Measurements from ENCODE around the gene PFDN6. TPM values are rescaled to one million over a fixed set of nuclear protein-coding genes. Genes with fewer than 3 reads are reported as not detected.
A peak's percentile ranks its signal among the peaks of the same experiment; 100 is the strongest.

Gene PFDN6
- polyA plus RNA-seq, 3 donors, result 47.0 to 131 (median 77.7) TPM

- 7 to 11% (median 10%) methylated on average over 21 of the region's 21 CpGs for WGBS, 3 donors
- no peak overlapping the region for H3K27ac ChIP-seq (ENCODE audit: low read depth, low read length)
Observed at GRCh38 chr6:33288141-33288920, 1.1 kb upstream of the PFDN6 start.

DNA sequence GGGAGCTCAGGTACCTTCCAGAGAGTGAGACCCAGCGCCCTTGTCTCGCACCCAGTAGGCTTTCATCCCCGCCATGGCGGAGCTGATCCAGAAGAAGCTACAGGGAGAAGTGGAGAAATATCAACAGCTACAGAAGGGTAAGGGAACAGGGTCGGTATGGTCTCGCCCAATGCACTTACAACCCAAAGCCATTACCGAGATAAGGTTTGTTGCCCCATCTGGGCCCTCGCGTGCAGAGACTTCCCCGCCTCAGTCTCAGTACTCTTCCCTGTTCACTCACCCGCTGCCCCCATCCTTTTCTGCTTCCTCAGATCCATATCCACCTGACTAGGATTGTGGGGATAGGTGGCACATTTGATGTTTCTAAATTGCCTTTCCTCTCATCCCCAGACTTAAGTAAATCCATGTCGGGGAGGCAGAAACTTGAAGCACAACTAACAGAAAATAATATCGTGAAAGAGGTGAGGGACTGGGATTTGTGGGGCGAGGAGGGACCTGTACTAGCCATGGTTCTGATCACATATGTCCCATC, 449 bp downstream of the PFDN6 start:
- WGBS, 3 donors, result 2 to 5% (median 4%) methylated on average over 14 of the region's 14 CpGs
- H3K27ac ChIP-seq (ENCODE audit: low read depth, low read length), result no peak overlapping the region

- H3K27ac ChIP-seq (ENCODE audit: low read depth, low read length), result no peak overlapping the region
- 65 to 71% (median 71%) methylated on average over 7 of the region's 7 CpGs for WGBS, 3 donors
Observed at GRCh38 chr6:33290459-33290858, 1.1 kb downstream of the PFDN6 start.

- no peak overlapping the region for H3K27ac ChIP-seq (ENCODE audit: low read depth, low read length)
- WGBS, 3 donors, result 83 to 87% (median 83%) methylated on average over 16 of the region's 16 CpGs
Observed at GRCh38 chr6:33292996-33293682, 3.7 kb downstream of the PFDN6 start.

- no peak overlapping the region for H3K27ac ChIP-seq (ENCODE audit: low read depth, low read length)
- WGBS, 3 donors, result 54 to 71% (median 68%) methylated on average over 10 of the region's 10 CpGs
Observed at GRCh38 chr6:33294086-33294823, 4.9 kb downstream of the PFDN6 start.

DNA sequence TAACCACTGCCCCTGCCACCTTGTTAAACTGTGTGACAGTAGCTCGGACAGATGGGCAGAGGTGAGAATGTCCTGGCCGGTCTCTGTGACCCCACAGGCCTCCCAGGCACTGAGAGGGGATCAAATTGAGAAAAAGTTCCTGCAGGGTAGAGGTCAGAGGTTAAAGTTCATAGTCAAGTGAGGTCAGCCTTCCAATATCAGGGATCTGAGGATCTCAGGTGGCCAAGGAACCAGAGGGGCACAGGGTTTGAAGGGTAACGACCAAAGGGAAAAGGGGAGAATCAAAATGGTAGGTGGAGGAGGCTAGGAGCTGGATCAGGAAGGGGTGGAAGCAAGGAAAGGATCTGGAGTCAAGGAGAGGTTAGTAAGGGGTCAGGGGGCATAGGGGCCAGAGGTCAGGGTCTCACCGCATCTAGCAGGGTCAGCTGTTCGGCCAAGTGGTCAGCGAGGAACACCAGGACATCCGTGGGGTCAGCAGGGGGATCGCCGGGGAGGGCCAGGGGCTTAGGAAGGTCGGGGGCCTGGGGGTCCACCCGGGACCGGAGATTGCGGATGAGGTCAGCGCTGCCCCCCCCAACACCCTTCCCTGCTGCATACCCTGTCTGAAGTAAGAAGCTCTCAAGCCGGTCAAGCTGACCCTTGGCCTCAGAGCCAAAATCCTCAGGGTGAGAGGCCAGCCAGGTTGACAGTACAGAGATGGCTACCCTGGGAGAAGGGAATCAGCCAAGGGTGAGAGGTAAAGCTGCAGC, 6.4 kb downstream of the PFDN6 start:
- H3K27ac ChIP-seq (ENCODE audit: low read depth, low read length), result no peak overlapping the region
- WGBS, 3 donors, result 86 to 90% (median 86%) methylated on average over 12 to 15 of the region's 15 CpGs

GRCh38 chr6:33296797-33297405, 7.5 kb downstream of the PFDN6 start:
- no peak overlapping the region for H3K27ac ChIP-seq (ENCODE audit: low read depth, low read length)
- WGBS, 3 donors, result 65 to 72% (median 68%) methylated on average over 12 of the region's 12 CpGs

DNA sequence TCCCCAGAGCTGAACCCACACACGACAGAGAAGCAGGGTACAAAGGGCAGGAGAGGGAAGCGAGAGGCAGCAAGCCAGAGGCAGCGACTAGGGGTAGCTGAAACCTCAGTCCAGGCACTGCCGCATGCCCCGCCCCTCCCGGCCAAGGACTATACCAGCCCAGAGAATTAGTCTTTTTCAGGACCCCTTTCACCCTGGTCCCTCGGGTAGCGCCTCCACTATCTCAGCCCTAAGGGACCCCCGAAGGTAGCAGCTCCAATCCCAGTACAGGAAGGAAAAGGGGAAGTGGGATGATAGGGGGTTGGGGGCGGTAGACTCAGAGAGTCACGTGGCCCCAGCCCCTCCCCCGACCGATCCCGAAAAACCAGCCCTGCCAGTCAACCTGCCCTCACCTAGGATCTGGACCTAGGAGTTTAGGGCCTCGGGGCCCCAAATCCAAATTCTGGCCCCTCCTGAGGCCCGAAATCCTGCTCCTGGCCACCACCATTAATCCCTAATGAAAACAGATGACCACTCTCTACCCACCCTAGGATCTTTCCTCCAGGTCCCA, 8.1 kb downstream of the PFDN6 start:
- no peak overlapping the region for H3K27ac ChIP-seq (ENCODE audit: low read depth, low read length)
- WGBS, 3 donors, result 6 to 15% (median 11%) methylated on average over 15 to 16 of the region's 16 CpGs

GRCh38 chr6:33297956-33298772, 8.8 kb downstream of the PFDN6 start:
- peak overlapping the region; percentile 92 for H3K27ac ChIP-seq (ENCODE audit: low read depth, low read length)
- WGBS, 3 donors, result 0 to 1% (median 1%) methylated on average over 37 to 42 of the region's 42 CpGs

DNA sequence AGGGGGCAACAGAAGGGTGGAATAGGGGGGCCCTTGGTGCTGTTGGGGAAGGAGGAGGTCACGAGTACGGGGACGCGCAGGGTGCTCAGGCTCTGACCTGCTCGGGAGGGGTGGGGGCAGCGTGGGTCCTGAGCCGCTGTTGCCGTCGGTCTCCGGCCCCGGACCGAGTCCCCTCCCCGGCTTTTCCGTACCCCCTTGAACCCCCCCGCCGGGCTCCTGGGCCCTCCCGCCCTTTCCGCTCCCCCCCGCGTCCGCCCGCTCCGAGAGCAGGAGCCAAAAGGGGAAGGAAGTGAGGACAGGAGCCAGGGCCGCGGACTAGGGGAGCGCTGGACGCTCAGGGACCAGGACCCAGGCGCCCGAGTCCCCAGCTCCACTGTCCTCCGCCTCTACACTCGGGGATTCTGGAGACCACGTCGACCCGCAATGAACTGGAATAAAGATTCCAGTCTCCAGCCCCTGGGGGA, 9.4 kb downstream of the PFDN6 start, which contains the start of gene RGL2:
Gene RGL2, minus strand, starts transcription at position 170 of the 464 bp plus-strand sequence. CDS start 332 bp downstream, outside the sequence.
- WGBS, 3 donors, result 0% methylated on average over 29 to 34 of the region's 34 CpGs
- peak within 1 kb of the TSS; percentile 92 for H3K27ac ChIP-seq (ENCODE audit: low read depth, low read length)

DNA sequence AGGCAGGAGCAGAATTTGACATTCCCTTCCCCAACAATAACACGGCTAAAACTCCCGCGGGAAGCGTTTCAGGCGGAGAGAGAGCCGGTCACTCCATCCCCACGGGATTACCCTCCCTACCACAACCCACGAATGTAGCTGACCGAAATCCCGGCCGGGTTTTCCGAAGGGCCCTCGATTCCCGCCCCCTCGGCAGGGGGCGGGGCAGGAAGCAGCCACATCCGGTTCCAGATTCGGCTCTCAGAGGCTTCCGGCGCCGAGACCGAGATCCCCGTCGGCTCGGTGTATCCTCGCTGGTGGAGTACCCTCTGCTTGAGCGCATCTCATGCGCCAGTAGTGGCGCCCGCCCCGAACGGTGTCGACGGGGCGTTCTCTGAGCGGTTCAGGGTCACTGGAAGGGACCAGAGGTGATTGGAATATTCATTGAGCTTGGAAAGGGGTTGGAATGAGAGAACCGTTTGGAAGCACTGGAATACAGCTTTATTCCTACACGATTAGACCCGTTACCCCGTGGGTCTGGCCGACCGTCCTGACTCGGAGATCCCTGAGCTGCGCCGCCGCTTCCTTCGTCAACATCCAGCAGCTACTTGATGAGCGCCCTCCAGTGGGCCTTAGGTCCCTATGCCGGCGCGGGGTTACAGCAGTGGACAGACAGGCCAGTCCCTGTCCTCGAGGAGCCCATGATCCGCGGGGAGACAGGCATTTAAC, 10.0 kb downstream of the PFDN6 start:
- 0% methylated on average over 54 of the region's 54 CpGs for WGBS, 3 donors
- H3K27ac ChIP-seq (ENCODE audit: low read depth, low read length), result peak overlapping the region; percentile 92

- no peak overlapping the region for H3K27ac ChIP-seq (ENCODE audit: low read depth, low read length)
- WGBS, 3 donors, result 84 to 92% (median 92%) methylated on average over 3 of the region's 3 CpGs
Observed at GRCh38 chr6:33301877-33302276, 12.5 kb downstream of the PFDN6 start.

GRCh38 chr6:33304216-33304615, 14.8 kb downstream of the PFDN6 start:
- WGBS, 3 donors, result 87 to 90% (median 90%) methylated on average over 14 to 16 of the region's 16 CpGs
- H3K27ac ChIP-seq (ENCODE audit: low read depth, low read length), result no peak overlapping the region

GRCh38 chr6:33305052-33305451, 15.7 kb downstream of the PFDN6 start:
- H3K27ac ChIP-seq (ENCODE audit: low read depth, low read length), result no peak overlapping the region
- 63 to 89% (median 86%) methylated on average over 8 of the region's 8 CpGs for WGBS, 3 donors

DNA sequence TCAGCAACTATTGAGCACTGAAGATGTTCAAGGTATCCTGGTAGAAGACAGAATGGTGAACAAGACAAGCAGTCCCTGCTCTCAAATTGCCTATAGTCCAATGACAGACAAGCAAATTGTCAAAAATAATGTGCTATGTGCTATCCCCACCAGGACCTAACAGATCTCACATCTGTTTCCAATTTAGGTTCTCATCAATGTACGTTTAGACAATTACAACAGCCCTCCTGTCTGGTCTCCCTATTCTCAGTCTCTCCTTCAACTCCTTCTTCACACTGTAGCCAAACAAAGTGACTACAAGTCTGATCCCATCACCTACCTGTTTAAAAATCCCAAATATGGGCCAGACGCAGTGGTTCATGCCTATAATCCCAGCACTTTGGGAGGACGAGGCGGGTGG, 17.0 kb downstream of the PFDN6 start:
- no peak overlapping the region for H3K27ac ChIP-seq (ENCODE audit: low read depth, low read length)
- 86 to 90% (median 86%) methylated on average over 4 of the region's 4 CpGs for WGBS, 3 donors
